Mucosa of rectum (tissue), 2 donors: ENCODE measurements around the gene POLR3A.
"Not testable (repeated sequence)": the region's sequence is repeated elsewhere in the genome, so short reads cannot be mapped to it uniquely, and the experiment has no call there.

Experiments used
- H3K27ac ChIP-seq, 2 donors: one replicate each; pipeline ENCODE4 v1.7.0; 2013; ENCODE audit warnings: inconsistent platforms in 2 of 2, low read depth in 2 of 2, low read length in 2 of 2
- H3K27me3 ChIP-seq, 2 donors: one replicate each; pipeline ENCODE4 v1.7.0; 2013; ENCODE audit warnings: low read length in 2 of 2; ENCODE audit not compliant: control insufficient read depth in 2 of 2, insufficient read depth in 2 of 2
- H3K36me3 ChIP-seq, 2 donors: one replicate each; pipeline ENCODE4 v1.7.0; 2013; ENCODE audit warnings: low read length in 2 of 2; ENCODE audit not compliant: control insufficient read depth in 2 of 2, insufficient read depth in 2 of 2
- H3K4me1 ChIP-seq, 2 donors: one replicate each; pipeline ENCODE4 v1.7.0; 2013; ENCODE audit warnings: low read length in 2 of 2, mild to moderate bottlenecking in 1 of 2; ENCODE audit not compliant: control insufficient read depth in 2 of 2, insufficient read depth in 2 of 2
- H3K4me3 ChIP-seq, 2 donors: one replicate each; pipeline ENCODE4 v1.7.0; 2013; ENCODE audit warnings: low read length in 2 of 2
- H3K9ac ChIP-seq, 2 donors: one replicate each; pipeline ENCODE4 v1.7.0; 2013; ENCODE audit warnings: low read length in 2 of 2, low read depth in 1 of 2, mild to moderate bottlenecking in 1 of 2
- H3K9me3 ChIP-seq, 2 donors: one replicate each; pipeline ENCODE4 v1.7.0; 2013; ENCODE audit warnings: low read length in 2 of 2; ENCODE audit not compliant: control insufficient read depth in 2 of 2
- donor health status: healthy.
- donor health status: Normal muscosa, but diverticular disease.

Gene POLR3A

GRCh38 chr10:78066728-78067430, 37.6 kb upstream of the POLR3A start:
- Histone ChIP-seq H3K27me3 (no peaks in the 10 kb centered on the region), H3K4me1 (peaks cover 0 to 4% of the 10 kb centered on the region in 2 donors), H3K4me3 (no peak overlapping the region), H3K9ac (no peak overlapping the region), H3K36me3 (no peaks in the 10 kb centered on the region), H3K9me3 (no peaks in the 10 kb centered on the region), H3K27ac (no peak overlapping the region)

GRCh38 chr10:78066012-78066411, 36.7 kb upstream of the POLR3A start:
- no peak overlapping the region for H3K27ac ChIP-seq
- H3K4me1 ChIP-seq, result peaks cover 0 to 4% of the 10 kb centered on the region in 2 donors
- no peak overlapping the region for H3K4me3 ChIP-seq
- no peak overlapping the region for H3K9ac ChIP-seq
- H3K9me3 ChIP-seq, result no peaks in the 10 kb centered on the region
- H3K36me3 ChIP-seq, result no peaks in the 10 kb centered on the region
- H3K27me3 ChIP-seq, result no peaks in the 10 kb centered on the region

GRCh38 chr10:78065611-78066010, 36.3 kb upstream of the POLR3A start:
- no peak overlapping the region for H3K9ac ChIP-seq
- H3K27ac ChIP-seq, result no peak overlapping the region
- H3K4me3 ChIP-seq, result no peak overlapping the region
- no peaks in the 10 kb centered on the region for H3K36me3 ChIP-seq
- peaks cover 0 to 4% of the 10 kb centered on the region in 2 donors for H3K4me1 ChIP-seq
- no peaks in the 10 kb centered on the region for H3K9me3 ChIP-seq
- H3K27me3 ChIP-seq, result no peaks in the 10 kb centered on the region

GRCh38 chr10:78064919-78065318, 35.6 kb upstream of the POLR3A start:
- H3K27ac ChIP-seq, H3K36me3 ChIP-seq, H3K4me1 ChIP-seq, H3K4me3 ChIP-seq, H3K9me3 ChIP-seq, H3K9ac ChIP-seq, H3K27me3 ChIP-seq: not testable (repeated sequence)

GRCh38 chr10:78063236-78063635, 33.9 kb upstream of the POLR3A start:
- Histone ChIP-seq H3K9ac (no peak overlapping the region), H3K4me3 (no peak overlapping the region), H3K4me1 (peaks cover 0 to 4% of the 10 kb centered on the region in 2 donors), H3K36me3 (no peaks in the 10 kb centered on the region), H3K9me3 (no peaks in the 10 kb centered on the region), H3K27me3 (no peaks in the 10 kb centered on the region), H3K27ac (no peak overlapping the region)

GRCh38 chr10:78062296-78062695, 33.0 kb upstream of the POLR3A start:
- H3K9ac ChIP-seq, result no peak overlapping the region
- no peaks in the 10 kb centered on the region for H3K36me3 ChIP-seq
- H3K9me3 ChIP-seq, result no peaks in the 10 kb centered on the region
- H3K4me3 ChIP-seq, result no peak overlapping the region
- H3K27me3 ChIP-seq, result no peaks in the 10 kb centered on the region
- peaks cover 0 to 4% of the 10 kb centered on the region in 2 donors for H3K4me1 ChIP-seq
- H3K27ac ChIP-seq, result no peak overlapping the region

- no peaks in the 10 kb centered on the region for H3K4me1 ChIP-seq
- no peaks in the 10 kb centered on the region for H3K27me3 ChIP-seq
- H3K4me3 ChIP-seq, result no peak overlapping the region
- no peaks in the 10 kb centered on the region for H3K36me3 ChIP-seq
- no peaks in the 10 kb centered on the region for H3K9me3 ChIP-seq
- H3K27ac ChIP-seq, result no peak overlapping the region
- no peak overlapping the region for H3K9ac ChIP-seq
Observed at GRCh38 chr10:78059906-78060702, 30.8 kb upstream of the POLR3A start.

- Histone ChIP-seq H3K36me3 (no peaks in the 10 kb centered on the region), H3K9ac (no peak overlapping the region), H3K4me3 (no peak overlapping the region), H3K4me1 (no peaks in the 10 kb centered on the region), H3K27ac (no peak overlapping the region), H3K27me3 (no peaks in the 10 kb centered on the region), H3K9me3 (no peaks in the 10 kb centered on the region)
Observed at GRCh38 chr10:78058562-78058961, 29.2 kb upstream of the POLR3A start.

GRCh38 chr10:78053211-78053868, 24.0 kb upstream of the POLR3A start:
- no peak overlapping the region for H3K27ac ChIP-seq
- H3K4me3 ChIP-seq, result no peak overlapping the region
- H3K27me3 ChIP-seq, result no peaks in the 10 kb centered on the region
- no peaks in the 10 kb centered on the region for H3K9me3 ChIP-seq
- no peaks in the 10 kb centered on the region for H3K36me3 ChIP-seq
- H3K4me1 ChIP-seq, result no peaks in the 10 kb centered on the region
- H3K9ac ChIP-seq, result no peak overlapping the region

GRCh38 chr10:78049851-78050250, 20.5 kb upstream of the POLR3A start:
- Histone ChIP-seq H3K9ac (no peak overlapping the region), H3K27me3 (no peaks in the 10 kb centered on the region), H3K4me3 (no peak overlapping the region), H3K36me3 (no peaks in the 10 kb centered on the region), H3K9me3 (no peaks in the 10 kb centered on the region), H3K4me1 (no peaks in the 10 kb centered on the region), H3K27ac (no peak overlapping the region)
